GM23338 (cell line): ENCODE data around the gene SOX13. TPM values are rescaled to one million over a fixed set of nuclear protein-coding genes. Genes with fewer than 3 reads are reported as not detected.

ENCODE experiments used
- CREB1 ChIP-seq: fragments of 250-450 bp; sonication (Bioruptor Pico); IDR thresholded peaks from 2 replicates; pipeline ENCODE4 v1.5.0; 2020; ENCODE audit warnings: low read depth, mild to moderate bottlenecking, moderate library complexity
- JUNB ChIP-seq: IDR thresholded peaks from one replicate; pipeline ENCODE4 v1.6.1; 2016; ENCODE audit warnings: antibody characterized with exemption; ENCODE audit not compliant: unreplicated experiment
- POLR2AphosphoS5 ChIP-seq: IDR thresholded peaks from 2 replicates; pipeline ENCODE4 v1.6.1; 2016; ENCODE audit warnings: antibody characterized with exemption, low read depth
- REST ChIP-seq: IDR thresholded peaks from one replicate; pipeline ENCODE4 v1.6.1; 2018; ENCODE audit warnings: antibody characterized with exemption; ENCODE audit not compliant: unreplicated experiment
- STAT1 ChIP-seq: IDR thresholded peaks from one replicate; pipeline ENCODE4 v1.6.1; 2016; ENCODE audit warnings: antibody characterized with exemption; ENCODE audit not compliant: unreplicated experiment
- ZNF462 ChIP-seq: fragments of 250-450 bp; sonication (Bioruptor Pico); IDR thresholded peaks from 2 replicates; pipeline ENCODE4 v1.5.0; 2020; ENCODE audit warnings: mild to moderate bottlenecking, moderate library complexity
- polyA plus RNA-seq: library from polyadenylated mRNA; unstranded; fragments of >200 nt; fragmentation: Nextera tagmentation; extraction: Ambion mirVana; gene quantifications from 2 replicates; pipeline ENCODE4 v1.2.1, GENCODE V29; 2016
- total RNA-seq: library from RNA; depleted of rRNA; stranded (reverse); fragments of >200 nt; shearing (Covaris generic); gene quantifications from 2 replicates; pipeline ENCODE4 v1.2.3, GENCODE V29; 2014

The SOX13 gene
- total and polyA plus RNA-seq, 2 experiments from 2014 or later, result 28.6 to 123 TPM

GRCh38 chr1:204130178-204130577 is 57.3 kb downstream of the SOX13 start (continued):
- TF ChIP-seq ZNF462, result no peak
- no peak for TF ChIP-seq JUNB
- no peak for TF ChIP-seq STAT1
- no peak for TF ChIP-seq REST
- TF ChIP-seq CREB1, result no peak
- TF ChIP-seq POLR2AphosphoS5, result no peak
